HepG2 (cell line): ENCODE results near the gene PLXNA3. TPM values are rescaled to one million over a fixed set of nuclear protein-coding genes. Genes with fewer than 3 reads are reported as not detected.

Source experiments
- ATAC-seq: fragments of 200-7000 bp; cut with Tn5 transposase; 3 replicates; pipeline ENCODE4 v1.9.1; 2020; ENCODE audit warnings: mild to moderate bottlenecking, moderate library complexity
- BruUV-seq: library from RNA; stranded (reverse); fragments of 400-500 nt; replicated peaks from 2 replicates; lab custom pipeline; 2021; lab: Mats Ljungman, UMichigan
- CTCF ChIA-PET: fragments of 300-600 bp; formaldehyde crosslinking; extraction: SDS; loops from one replicate; lab custom pipeline; 2021; ENCODE audit warnings: low total read pairs, inconsistent platforms, low intra/inter-chr PET ratio; lab: Yijun Ruan, JAX
- POLR2A ChIA-PET: fragments of 350-600 bp; sonication (Branson Sonifier 250); formaldehyde crosslinking; loops from one replicate; lab custom pipeline; 2020; ENCODE audit warnings: antibody characterized with exemption, inconsistent platforms; lab: Yijun Ruan, JAX
- DNase-seq: peaks from one replicate; pipeline ENCODE4 v3.0.0-alpha.2; 2015; ENCODE audit warnings: low spot score
- FAIRE-seq: peaks from 3 replicates; lab custom pipeline; 2011; peaks lifted over from hg19 to GRCh38; lab: Jason Lieb, UNC
- H2AFZ ChIP-seq: one replicate; pipeline ENCODE4 v1.6.1; 2011; ENCODE audit warnings: low read length, inconsistent platforms
- H3K27ac ChIP-seq: fragments of 300-600 bp; 3 replicates; pipeline ENCODE4 v1.8.0; 2011; ENCODE audit warnings: mixed run types, mild to moderate bottlenecking, mixed read lengths, low read length, inconsistent platforms; ENCODE audit not compliant: insufficient read depth; ENCODE audit errors: extremely low read length
- H3K27me3 ChIP-seq, 2 experiments: fragments of 200-600 bp in 1 of 2; 2 replicates in 1 of 2; 3 replicates in 1 of 2; pipeline versions ENCODE4 v1.6.0 to v1.8.0; 2011; ENCODE audit warnings: low read length in 2 of 2, mild to moderate bottlenecking in 2 of 2, moderate library complexity in 2 of 2, inconsistent platforms in 1 of 2; ENCODE audit not compliant: insufficient read depth in 2 of 2, control insufficient read depth in 1 of 2
- H3K36me3 ChIP-seq, 2 experiments: fragments of 200-600 bp in 1 of 2; replicated peaks in 1 of 2; 2 replicates in 1 of 2; 3 replicates in 1 of 2; pipeline versions ENCODE4 v1.5.1 to v1.8.0; 2011; ENCODE audit warnings: low read length in 2 of 2, inconsistent platforms in 1 of 2; ENCODE audit not compliant: insufficient read depth in 2 of 2, control insufficient read depth in 1 of 2
- H3K4me1 ChIP-seq: 2 replicates; pipeline ENCODE4 v1.5.1; 2012; ENCODE audit warnings: low read length, inconsistent platforms; ENCODE audit not compliant: insufficient read depth
- H3K4me2 ChIP-seq: 2 replicates; pipeline ENCODE4 v1.6.0; 2011; ENCODE audit warnings: low read depth, low read length, inconsistent platforms
- H3K4me3 ChIP-seq, 3 experiments: fragments of 200-600 bp in 1 of 3; sonication (generic), shearing (Covaris generic) in 1 of 3; replicated peaks in 1 of 3; 2 replicates each; pipeline ENCODE4 v1.5.1; 2011 to 2016; ENCODE audit warnings: low read length in 3 of 3, inconsistent platforms in 2 of 3, low read depth in 2 of 3, mild to moderate bottlenecking in 2 of 3, control low read depth in 1 of 3, mixed read lengths in 1 of 3; ENCODE audit not compliant: insufficient read depth in 1 of 3
- H3K79me2 ChIP-seq: one replicate; pipeline ENCODE4 v1.6.1; 2011; ENCODE audit warnings: low read length, inconsistent platforms; ENCODE audit not compliant: insufficient read depth
- H3K9ac ChIP-seq: 2 replicates; pipeline ENCODE4 v1.6.0; 2011; ENCODE audit warnings: mild to moderate bottlenecking, low read depth, low read length, inconsistent platforms; ENCODE audit not compliant: insufficient read depth
- H3K9me3 ChIP-seq: 2 replicates; pipeline ENCODE4 v1.5.1; 2012; ENCODE audit warnings: mild to moderate bottlenecking, low read length
- H4K20me1 ChIP-seq: 2 replicates; pipeline ENCODE4 v1.6.0; 2011; ENCODE audit warnings: inconsistent platforms, mild to moderate bottlenecking, low read length, moderate library complexity; ENCODE audit not compliant: insufficient read depth
- IKZF1 ChIP-seq: fragments of 450-650 bp; IDR thresholded peaks from 2 replicates; pipeline ENCODE4 v1.7.1; 2016
- MAF1 ChIP-seq: sonication (generic); formaldehyde crosslinking; IDR thresholded peaks from 2 replicates; pipeline ENCODE4 v1.5.0; 2020; ENCODE audit warnings: missing genetic modification reagents, borderline replicate concordance
- MAFF ChIP-seq: IDR thresholded peaks from 2 replicates; pipeline ENCODE4 v1.6.1; 2011; ENCODE audit warnings: low read depth, low read length, improper control_type of control experiment
- TBP ChIP-seq: sonication (generic); formaldehyde crosslinking; IDR thresholded peaks from 2 replicates; pipeline ENCODE4 v1.5.0; 2020; ENCODE audit warnings: missing genetic modification reagents
- ZNF138 ChIP-seq: sonication (generic); formaldehyde crosslinking; IDR thresholded peaks from 2 replicates; pipeline ENCODE4 v1.5.0; 2020; ENCODE audit warnings: mild to moderate bottlenecking, low read depth, missing genetic modification reagents
- ZNF180 ChIP-seq: sonication (generic); formaldehyde crosslinking; IDR thresholded peaks from 2 replicates; pipeline ENCODE4 v1.4.0; 2020; ENCODE audit warnings: low read depth, missing genetic modification reagents, borderline replicate concordance
- ZNF276 ChIP-seq: sonication (generic); formaldehyde crosslinking; IDR thresholded peaks from 2 replicates; pipeline ENCODE4 v1.4.0; 2020; ENCODE audit warnings: mild to moderate bottlenecking, low read depth, missing genetic modification reagents
- WGBS: methylation state at CpG from one replicate; pipeline ENCODE4 v1.1.6; 2017; ENCODE audit warnings: low lambda C conversion rate; 5-methylcytosine and 5-hydroxymethylcytosine counted together
- in situ Hi-C: cut with HindIII; loops from 2 replicates; pipeline ENCODE4 v1.10.0; 2017; ENCODE audit warnings: low pct_unique_long_range_greater_than_20kb; ENCODE audit not compliant: extremely low pct_ligation_motif_present
- intact Hi-C: fragments of 100-400 bp; cut with micrococcal nuclease; formaldehyde crosslinking; loops from one replicate; pipeline ENCODE4 v1.10.0; 2022; ENCODE audit not compliant: unreplicated experiment
- polyA plus RNA-seq, 8 experiments: library from polyadenylated mRNA; depleted of rRNA in 3 of 8; stranded (reverse) in 7 of 8; unstranded in 1 of 8; fragments of >200 nt; fragmentation: Illumina TruSeq in 4 of 8; extraction: Trizol in 4 of 8; gene quantifications; 2 replicates each; pipeline versions ENCODE4 v1.2.1 to v1.2.3, GENCODE V29; 2011 to 2016; ENCODE audit warnings: low read depth in 4 of 8, missing spikeins in 1 of 8, mixed read lengths in 1 of 8; ENCODE audit not compliant: insufficient read depth in 1 of 8
- total RNA-seq, 5 experiments: library from RNA; depleted of rRNA; stranded (reverse); fragments of >200 nt; fragmentation: Illumina TruSeq; extraction: Trizol; gene quantifications; 2 replicates each; pipeline ENCODE4 v1.2.3, GENCODE V29; 2016; ENCODE audit warnings: low read depth in 1 of 5
- TF ChIP-seq, protein P1 (sequence below): sonication (generic); formaldehyde crosslinking; IDR thresholded peaks from 2 replicates; pipeline ENCODE4 v1.5.1; 2020; ENCODE audit warnings: missing genetic modification reagents, mild to moderate bottlenecking, borderline replicate concordance

Gene PLXNA3
- total and polyA plus RNA-seq, 2 of the 13 experiments (the other 11 are each of a cell fraction or from before 2014, with no cell fraction given), result 5.8 to 20.6 TPM

- H3K79me2 ChIP-seq, result no peaks in the 10 kb centered on the region
- no peaks in the 10 kb centered on the region for H4K20me1 ChIP-seq
- H3K9me3 ChIP-seq, result no peaks in the 10 kb centered on the region
- WGBS, result 100% methylated on average over 1 of the region's 28 CpGs
- no peak for TF ChIP-seq ZNF276
- TF ChIP-seq ZNF180 (CRISPR knock-in tag), result no peak
- TF ChIP-seq IKZF1, result no peak
- no peak for TF ChIP-seq MAF1
- TF ChIP-seq MAFF, result no peak
- no peak for TF ChIP-seq TBP (CRISPR knock-in tag)
- TF ChIP-seq, protein P1, sequence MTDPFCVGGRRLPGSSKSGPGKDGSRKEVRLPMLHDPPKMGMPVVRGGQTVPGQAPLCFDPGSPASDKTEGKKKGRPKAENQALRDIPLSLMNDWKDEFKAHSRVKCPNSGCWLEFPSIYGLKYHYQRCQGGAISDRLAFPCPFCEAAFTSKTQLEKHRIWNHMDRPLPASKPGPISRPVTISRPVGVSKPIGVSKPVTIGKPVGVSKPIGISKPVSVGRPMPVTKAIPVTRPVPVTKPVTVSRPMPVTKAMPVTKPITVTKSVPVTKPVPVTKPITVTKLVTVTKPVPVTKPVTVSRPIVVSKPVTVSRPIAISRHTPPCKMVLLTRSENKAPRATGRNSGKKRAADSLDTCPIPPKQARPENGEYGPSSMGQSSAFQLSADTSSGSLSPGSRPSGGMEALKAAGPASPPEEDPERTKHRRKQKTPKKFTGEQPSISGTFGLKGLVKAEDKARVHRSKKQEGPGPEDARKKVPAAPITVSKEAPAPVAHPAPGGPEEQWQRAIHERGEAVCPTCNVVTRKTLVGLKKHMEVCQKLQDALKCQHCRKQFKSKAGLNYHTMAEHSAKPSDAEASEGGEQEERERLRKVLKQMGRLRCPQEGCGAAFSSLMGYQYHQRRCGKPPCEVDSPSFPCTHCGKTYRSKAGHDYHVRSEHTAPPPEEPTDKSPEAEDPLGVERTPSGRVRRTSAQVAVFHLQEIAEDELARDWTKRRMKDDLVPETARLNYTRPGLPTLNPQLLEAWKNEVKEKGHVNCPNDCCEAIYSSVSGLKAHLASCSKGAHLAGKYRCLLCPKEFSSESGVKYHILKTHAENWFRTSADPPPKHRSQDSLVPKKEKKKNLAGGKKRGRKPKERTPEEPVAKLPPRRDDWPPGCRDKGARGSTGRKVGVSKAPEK (CRISPR knock-in tag), result no peak
- TF ChIP-seq ZNF138 (CRISPR knock-in tag), result no peak
- no peaks in the 10 kb centered on the region for H3K4me1 ChIP-seq
- ChIA-PET POLR2A (no interaction called here), CTCF (no interaction called here)
- in situ Hi-C loops (no loop called here), intact Hi-C loops (no loop called here)
- peaks cover 3 to 9% of the 10 kb centered on the region in 2 experiments; a peak in 3 of 5 replicates for H3K36me3 ChIP-seq
- FAIRE-seq (no peak), DNase-seq (no peak), ATAC-seq (no peak)
- H3K4me2 ChIP-seq, result no peak overlapping the region
- H3K27ac ChIP-seq, result no peak overlapping the region
- H3K9ac ChIP-seq, result no peak overlapping the region
- H3K4me3 ChIP-seq, result no peak overlapping the region
- no peak overlapping the region for H2AFZ ChIP-seq
- H3K27me3 ChIP-seq, result no peaks in the 10 kb centered on the region
- no TSS peak for BruUV-seq
Measured at GRCh38 chrX:154464806-154465365, 6.8 kb downstream of the PLXNA3 start.
